H1 (cell line): ENCODE measurements around the gene SMOC2.
A peak's percentile ranks its signal among the peaks of the same experiment; 100 is the strongest.

Experiments used
- BCL11A ChIP-seq, 2 experiments: IDR thresholded peaks; one replicate each; pipeline ENCODE4 v1.6.1; 2011; ENCODE audit warnings: low read depth in 2 of 2, low read length in 2 of 2, mild to moderate bottlenecking in 2 of 2
- CHD2 ChIP-seq: IDR thresholded peaks from 2 replicates; pipeline ENCODE4 v1.6.1; 2012; ENCODE audit warnings: low read length, improper control_type of control experiment
- CTCF ChIP-seq, 3 experiments: IDR thresholded peaks; 1 replicate in 2 of 3; 2 replicates in 1 of 3; pipeline versions ENCODE4 v1.5.1 to v1.6.1; 2011; ENCODE audit warnings: low read length in 3 of 3, mild to moderate bottlenecking in 3 of 3, inconsistent platforms in 2 of 3, low read depth in 1 of 3, moderate library complexity in 1 of 3; ENCODE audit not compliant: insufficient read depth in 1 of 3; ENCODE audit errors: control extremely low read depth in 1 of 3
- EP300 ChIP-seq, 2 experiments: IDR thresholded peaks; 1 replicate in 1 of 2; 2 replicates in 1 of 2; pipeline ENCODE4 v1.6.1; 2011 to 2012; ENCODE audit warnings: low read depth in 2 of 2, low read length in 2 of 2, mild to moderate bottlenecking in 2 of 2, borderline replicate concordance in 1 of 2, inconsistent platforms in 1 of 2, moderate library complexity in 1 of 2
- JUND ChIP-seq: IDR thresholded peaks from 2 replicates; pipeline ENCODE4 v1.6.1; 2011; ENCODE audit warnings: mild to moderate bottlenecking, improper control_type of control experiment, low read length
- NRF1 ChIP-seq: IDR thresholded peaks from 2 replicates; pipeline ENCODE4 v1.6.1; 2011; ENCODE audit warnings: mild to moderate bottlenecking, low read depth, low read length, improper control_type of control experiment
- PHF8 ChIP-seq: fragments of 200-600 bp; sonication (generic); conservative IDR thresholded peaks from 2 replicates; pipeline ENCODE4 v1.7.1; 2012; ENCODE audit warnings: low read depth, mild to moderate bottlenecking, inconsistent platforms, low read length, moderate library complexity
- POLR2A ChIP-seq, 2 experiments: IDR thresholded peaks; 1 replicate in 1 of 2; 2 replicates in 1 of 2; pipeline ENCODE4 v1.6.1; 2011; ENCODE audit warnings: low read depth in 2 of 2, low read length in 2 of 2, mild to moderate bottlenecking in 2 of 2; ENCODE audit errors: control extremely low read depth in 1 of 2
- POLR2AphosphoS5 ChIP-seq: IDR thresholded peaks from 2 replicates; pipeline ENCODE4 v1.6.1; 2011; ENCODE audit warnings: low read depth, low read length
- RAD21 ChIP-seq, 2 experiments: IDR thresholded peaks in 1 of 2; conservative IDR thresholded peaks in 1 of 2; 2 replicates each; pipeline ENCODE4 v1.6.1; 2011; ENCODE audit warnings: low read depth in 2 of 2, low read length in 2 of 2, improper control_type of control experiment in 1 of 2, inconsistent platforms in 1 of 2, mild to moderate bottlenecking in 1 of 2, moderate library complexity in 1 of 2
- SRF ChIP-seq: IDR thresholded peaks from 2 replicates; pipeline ENCODE4 v1.6.1; 2011; ENCODE audit warnings: mild to moderate bottlenecking, low read depth, low read length, moderate library complexity
- TAF1 ChIP-seq: IDR thresholded peaks from 2 replicates; pipeline ENCODE4 v1.6.1; 2011; ENCODE audit warnings: mild to moderate bottlenecking, low read depth, low read length
- TEAD4 ChIP-seq: IDR thresholded peaks from 2 replicates; pipeline ENCODE4 v1.6.1; 2012; ENCODE audit warnings: low read depth, low read length, inconsistent platforms, mixed read lengths
- TF ChIP-seq, protein P1 (sequence below): IDR thresholded peaks from 2 replicates; pipeline ENCODE4 v1.6.1; 2012; ENCODE audit warnings: inconsistent platforms

DNA sequence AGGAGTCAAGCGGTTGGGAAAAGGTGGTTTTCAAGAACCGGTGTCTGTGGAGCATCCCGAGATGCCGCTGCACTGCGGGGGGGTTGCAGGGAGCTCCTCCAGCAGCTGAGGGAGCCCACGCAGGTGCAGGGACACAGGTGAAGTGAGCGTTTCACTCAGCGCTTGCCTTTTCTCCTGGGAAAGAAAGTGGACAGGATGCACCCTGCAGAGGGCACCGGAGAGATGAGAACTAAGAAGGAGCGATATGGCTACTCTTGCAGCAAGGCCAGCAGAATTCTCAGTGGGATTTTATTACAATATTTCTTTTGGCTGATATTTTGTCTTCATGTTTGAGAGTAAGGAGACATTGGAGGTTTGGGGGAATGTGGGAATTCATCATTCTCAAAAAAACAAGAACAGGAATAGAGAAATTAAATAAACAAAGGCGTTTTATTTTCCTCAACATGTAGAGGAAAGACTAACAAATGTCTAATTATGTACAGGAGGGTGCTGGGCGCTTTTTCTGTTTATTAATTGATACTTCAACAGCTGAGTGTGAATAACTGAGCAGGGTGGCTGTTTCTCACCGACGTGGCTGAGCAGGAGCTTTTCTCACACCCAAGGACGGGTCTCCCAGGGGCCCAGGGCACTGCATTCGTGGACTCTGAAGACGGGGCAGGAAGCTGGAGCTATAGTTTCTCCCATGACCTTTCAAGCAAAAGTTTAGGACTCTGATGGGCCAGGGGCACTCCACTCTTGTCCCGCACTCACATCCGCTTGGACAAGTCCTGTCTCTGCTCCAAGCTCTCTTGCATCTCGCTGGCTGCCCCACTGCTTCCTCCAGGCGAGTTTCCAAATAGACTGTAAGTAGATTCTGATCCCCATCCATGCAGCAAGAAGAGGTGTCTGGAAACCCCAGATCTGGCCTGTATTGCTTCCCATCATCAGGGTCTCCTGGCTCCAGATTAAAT, 176.1 kb downstream of the SMOC2 start:
- TF ChIP-seq RAD21 (IDR thresholded peaks at IDR 0.05 in 1 of 2, conservative IDR thresholded peaks at IDR 0.05 in 1 of 2; ENCODE audit: low read depth in 2 of 2, low read length in 2 of 2): peak; percentile 57 to 68
- TF ChIP-seq, protein P1, sequence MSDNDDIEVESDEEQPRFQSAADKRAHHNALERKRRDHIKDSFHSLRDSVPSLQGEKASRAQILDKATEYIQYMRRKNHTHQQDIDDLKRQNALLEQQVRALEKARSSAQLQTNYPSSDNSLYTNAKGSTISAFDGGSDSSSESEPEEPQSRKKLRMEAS: no peak
- TF ChIP-seq JUND: no peak
- TF ChIP-seq TEAD4: no peak
- TF ChIP-seq PHF8: no peak
- TF ChIP-seq BCL11A (IDR thresholded peaks at IDR 0.05; ENCODE audit: low read depth in 2 of 2, low read length in 2 of 2): no peak
- peak; percentile 19 to 43 (median 30); a peak in 3 of 4 replicates for TF ChIP-seq CTCF (IDR thresholded peaks at IDR 0.05; ENCODE audit: control extremely low read depth in 1 of 3, insufficient read depth in 1 of 3, low read depth in 1 of 3, low read length in 3 of 3)
- no peak for TF ChIP-seq CHD2
- TF ChIP-seq EP300 (IDR thresholded peaks at IDR 0.05; ENCODE audit: borderline replicate concordance in 1 of 2, low read depth in 2 of 2, low read length in 2 of 2): no peak
- TF ChIP-seq POLR2A (IDR thresholded peaks at IDR 0.05; ENCODE audit: control extremely low read depth in 1 of 2, low read depth in 2 of 2, low read length in 2 of 2): no peak
- no peak for TF ChIP-seq NRF1
- no peak for TF ChIP-seq TAF1
- TF ChIP-seq SRF: no peak
- no peak for TF ChIP-seq POLR2AphosphoS5
